KG1 (cell line): Measurements from ENCODE around the gene WDR6.
"Not testable (repeated sequence)": the region's sequence is repeated elsewhere in the genome, so short reads cannot be mapped to it uniquely, and the experiment has no call there.

ENCODE experiments used
- DNase-seq: peaks from one replicate; lab custom pipeline; 2025; lab: John Stamatoyannopoulos, UW

The WDR6 gene

DNA sequence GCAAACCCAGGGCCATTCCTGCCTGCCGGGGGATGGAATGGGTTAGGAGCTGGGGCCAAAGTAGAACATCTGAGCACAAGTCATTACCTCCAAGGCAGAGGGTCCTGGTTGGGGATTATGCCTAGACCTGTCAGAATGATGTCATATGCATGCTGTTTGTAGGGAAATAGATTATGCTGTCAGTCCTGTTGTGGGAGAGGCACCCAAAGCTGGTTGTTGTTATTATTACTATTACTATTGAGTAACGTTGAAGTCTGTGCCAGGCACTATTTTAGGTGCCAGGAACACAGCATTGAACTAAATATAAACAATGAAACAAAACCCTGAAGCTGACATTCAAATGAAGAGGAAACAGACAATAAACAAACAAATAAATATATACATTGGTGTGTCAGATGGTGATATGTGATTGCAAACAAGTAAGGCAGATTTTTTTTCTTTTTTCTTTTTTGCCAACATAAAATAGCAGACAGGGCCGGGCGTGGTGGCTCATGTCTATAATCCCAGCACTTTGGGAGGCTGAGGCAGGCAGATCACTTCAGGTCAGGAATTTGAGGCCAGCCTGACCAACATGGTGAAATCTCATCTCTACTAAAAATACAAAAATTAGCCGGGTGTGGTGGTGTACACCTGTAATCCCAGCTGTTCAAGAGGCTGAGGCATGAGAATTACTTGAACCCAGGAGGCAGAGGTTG, 15.2 kb upstream of the WDR6 start:
- no peak for DNase-seq

DNA sequence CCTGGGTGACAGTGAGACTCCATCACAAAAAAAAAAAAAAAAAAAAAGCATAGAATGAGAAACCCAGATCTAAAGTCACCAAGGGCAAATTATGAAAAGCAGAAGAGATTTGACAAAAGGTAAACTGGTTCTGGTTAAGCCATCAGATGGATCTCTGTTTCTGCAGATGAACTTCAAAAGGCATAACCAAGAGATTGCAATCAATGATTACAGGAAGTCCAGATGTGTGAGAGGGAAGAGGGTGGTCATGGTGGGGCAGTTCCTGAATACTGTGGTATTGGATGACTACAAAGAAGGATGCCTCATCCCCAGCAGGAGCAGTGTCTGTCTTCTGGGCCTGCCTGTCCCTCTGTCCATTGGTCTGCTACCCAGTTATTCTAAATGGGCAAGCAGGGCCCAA, 13.4 kb upstream of the WDR6 start:
- no peak for DNase-seq

DNA sequence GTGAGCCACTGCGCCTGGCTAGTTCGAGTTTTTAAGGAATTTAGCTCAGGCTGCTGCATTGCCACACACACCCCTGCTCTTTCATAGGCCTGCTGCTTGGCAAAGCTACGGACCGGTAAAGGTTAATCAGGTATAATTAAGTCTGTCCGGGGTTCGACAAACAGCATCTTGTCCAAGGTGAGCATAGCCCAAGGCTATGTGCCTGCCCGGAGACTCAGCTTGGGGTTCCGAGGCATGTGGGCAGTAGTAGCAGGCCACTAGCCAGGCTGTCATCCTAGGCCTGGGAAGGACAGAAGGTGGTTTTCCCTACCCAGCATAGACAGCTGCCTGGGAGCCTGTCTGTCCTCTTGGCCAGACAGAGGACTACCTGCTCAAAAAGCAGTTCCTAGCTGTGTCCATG, 10.6 kb upstream of the WDR6 start:
- DNase-seq = no peak

DNA sequence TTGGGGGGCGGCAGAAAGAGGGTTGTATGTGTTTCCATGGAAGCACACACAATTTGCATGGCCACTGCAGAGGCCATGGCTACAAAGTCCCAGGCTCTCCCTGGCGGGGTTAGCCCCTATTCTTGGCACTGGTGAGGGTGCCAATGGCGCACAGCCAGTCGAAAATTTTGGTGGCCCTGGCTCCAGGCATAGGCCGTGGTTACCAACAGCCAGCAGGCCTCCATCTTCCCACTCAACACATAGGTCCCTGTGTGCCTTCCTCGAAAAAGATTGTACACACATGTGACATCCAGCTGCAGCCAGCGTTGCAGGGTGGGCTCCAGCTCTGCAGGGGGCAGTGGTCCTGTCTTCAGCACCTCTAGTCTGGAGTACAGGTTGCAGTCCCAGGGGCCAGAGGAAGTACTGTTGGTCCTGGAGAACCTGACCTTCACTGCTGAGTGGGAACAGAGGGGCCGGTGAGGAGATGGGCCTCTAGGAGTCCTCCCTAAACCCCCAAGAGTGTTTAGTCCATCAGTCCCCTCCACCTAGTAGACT, 10.0 kb upstream of the WDR6 start:
- DNase-seq = no peak

DNA sequence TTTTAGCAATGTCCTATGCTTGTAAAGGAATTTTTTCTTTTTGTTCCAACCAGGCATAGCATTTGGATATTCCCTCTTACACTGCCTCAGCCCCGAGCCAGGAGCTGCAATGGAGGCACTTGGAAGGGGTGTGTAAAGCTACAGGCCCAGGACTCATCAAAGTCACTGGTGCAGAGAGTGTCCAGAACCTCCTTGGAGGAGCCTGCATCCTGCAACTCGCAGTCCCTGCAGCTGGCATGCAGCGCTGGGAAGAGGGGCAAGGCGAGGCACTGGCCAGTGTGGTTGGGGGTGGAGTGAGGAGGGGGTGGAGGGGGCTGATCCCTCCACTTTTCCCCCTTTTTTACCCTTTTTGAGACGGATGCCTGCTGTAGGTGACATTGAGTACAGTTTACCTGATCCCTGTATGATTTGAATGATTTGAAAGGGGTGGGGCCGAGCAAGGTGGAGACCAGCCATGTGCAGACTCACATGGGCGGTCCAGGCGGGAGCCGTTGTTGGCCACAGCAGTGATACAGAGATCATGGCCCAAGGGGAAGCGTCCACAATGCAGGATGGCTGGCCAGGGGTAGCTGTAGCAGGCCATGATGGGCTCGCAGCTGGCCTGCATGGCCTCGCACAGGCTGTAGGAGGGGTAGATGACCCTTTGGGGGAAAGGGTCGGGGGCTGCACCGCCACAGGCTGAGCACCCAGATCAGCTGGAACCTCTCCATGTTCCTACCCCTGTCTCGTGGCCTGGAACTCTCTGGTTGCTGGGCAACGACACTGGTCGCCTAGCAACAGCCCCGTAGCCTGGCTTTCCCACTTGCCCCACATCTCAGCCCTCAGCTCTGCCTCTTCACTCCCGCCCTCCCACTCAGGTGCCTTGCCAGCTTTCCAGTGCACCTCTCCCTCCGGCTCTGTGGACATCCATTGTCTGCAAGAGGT, 9.2 kb upstream of the WDR6 start:
- DNase-seq = no peak

DNA sequence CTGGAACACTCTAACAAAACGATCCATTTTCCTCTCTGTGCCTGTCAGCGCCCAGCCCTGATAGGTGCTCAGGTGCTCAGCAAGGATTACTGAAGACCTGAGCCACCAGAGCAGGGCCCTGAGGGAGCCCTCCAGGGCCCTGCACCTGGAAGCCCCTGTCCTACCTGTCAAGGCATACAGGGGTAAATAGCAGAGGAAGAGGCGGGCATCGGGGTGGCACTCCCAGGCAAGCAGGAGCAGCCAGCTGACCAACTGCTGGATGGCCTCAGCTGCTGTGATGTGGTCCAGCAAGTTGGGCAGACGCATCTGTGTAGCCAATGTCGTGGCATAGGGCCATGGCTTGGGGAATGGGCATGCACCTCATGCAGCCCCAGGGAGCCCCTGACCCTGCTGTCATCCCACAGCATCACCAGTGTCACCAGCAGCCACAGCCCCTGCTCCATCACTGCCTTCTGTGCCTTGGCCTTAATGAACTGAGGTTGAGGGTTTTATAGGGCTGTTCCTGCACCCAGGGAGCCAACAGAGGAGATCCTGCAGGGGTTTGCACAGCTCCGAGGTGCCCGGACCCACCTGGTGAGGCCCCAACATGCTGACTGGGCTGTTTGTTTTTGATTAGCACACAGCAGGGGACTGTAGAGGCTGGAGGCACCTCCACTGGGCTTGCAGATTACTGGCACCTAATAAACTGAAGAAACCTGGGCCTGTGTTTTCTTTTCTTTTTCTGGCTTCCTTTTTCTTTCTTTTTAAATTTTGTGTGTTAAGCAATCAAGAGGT, 7.9 kb upstream of the WDR6 start:
- DNase-seq = no peak

DNA sequence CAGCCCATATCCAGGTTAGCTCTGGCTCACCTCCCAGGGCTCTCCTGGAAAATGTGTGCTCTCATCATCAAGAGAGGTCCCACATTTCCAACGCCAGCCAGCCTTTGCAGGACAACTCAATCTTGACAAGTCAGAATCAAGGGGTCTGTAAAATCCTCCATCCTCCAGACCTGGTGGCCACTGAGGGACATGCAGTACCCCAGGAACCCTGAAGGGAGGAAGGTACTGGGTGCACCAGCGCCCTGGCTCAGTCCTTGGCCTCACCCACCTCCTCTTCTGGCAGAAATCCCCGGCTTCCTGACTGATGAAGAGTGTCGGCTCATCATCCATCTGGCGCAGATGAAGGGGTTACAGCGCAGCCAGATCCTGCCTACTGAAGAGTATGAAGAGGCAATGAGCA, 6.0 kb upstream of the WDR6 start:
- no peak for DNase-seq

DNA sequence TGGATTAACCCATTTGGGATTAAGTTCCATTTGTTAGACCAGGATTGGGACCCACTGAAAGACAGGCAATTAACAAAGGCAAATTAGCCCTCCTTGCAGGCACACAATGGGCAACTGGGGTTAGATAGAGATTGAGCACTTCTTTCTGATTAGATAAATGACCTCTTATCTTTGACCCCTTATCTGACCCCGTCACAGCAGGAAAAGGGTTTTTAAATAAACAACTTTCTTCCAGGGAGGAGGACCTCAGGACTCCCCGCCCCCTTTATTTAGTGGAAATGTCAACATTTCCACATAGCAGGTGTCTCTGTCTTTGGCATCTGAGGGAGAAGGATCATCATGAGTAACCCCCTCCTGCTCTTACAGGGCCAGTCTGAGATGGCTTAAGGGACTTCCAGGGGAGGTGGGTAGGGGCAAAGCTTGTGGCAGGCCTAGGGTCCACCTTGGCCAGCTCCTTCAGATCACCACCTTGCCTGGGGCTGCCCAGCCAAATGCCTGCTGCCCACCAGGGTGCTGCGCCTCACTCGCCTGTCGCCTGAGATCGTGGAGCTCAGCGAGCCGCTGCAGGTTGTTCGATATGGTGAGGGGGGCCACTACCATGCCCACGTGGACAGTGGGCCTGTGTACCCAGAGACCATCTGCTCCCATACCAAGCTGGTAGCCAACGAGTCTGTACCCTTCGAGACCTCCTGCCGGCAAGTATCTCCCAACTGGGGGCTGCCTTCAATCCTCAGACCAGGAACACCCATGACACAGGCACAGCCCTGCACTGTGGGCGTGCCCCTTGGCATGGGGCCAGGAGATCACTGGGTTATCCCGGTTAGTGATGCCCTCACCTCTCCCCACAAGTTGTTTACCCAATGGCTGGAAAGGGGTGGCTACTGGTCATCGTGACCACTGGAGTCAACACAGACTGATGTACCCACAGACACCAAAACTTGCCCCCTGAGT, 2.6 kb upstream of the WDR6 start:
- DNase-seq = no peak

DNA sequence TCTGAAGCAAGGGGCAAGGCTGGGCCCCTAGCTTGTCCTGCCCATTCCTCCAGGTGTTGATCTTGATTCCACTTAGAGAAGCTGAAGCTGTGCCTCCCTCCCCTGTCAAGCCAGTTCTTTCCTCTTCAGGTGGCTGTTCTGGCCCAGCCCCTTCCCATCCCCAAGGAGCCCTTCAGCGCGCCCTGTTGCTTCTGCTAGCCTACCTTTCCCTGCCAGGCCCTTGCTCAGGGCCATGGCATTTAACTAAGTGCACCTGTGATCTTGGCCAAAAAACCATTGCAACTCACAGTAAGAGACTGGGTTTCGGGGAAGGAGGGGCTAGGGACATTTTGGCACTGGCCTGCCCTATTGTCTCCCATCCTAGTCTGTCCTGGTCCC, 1.9 kb upstream of the WDR6 start:
- no peak for DNase-seq

DNA sequence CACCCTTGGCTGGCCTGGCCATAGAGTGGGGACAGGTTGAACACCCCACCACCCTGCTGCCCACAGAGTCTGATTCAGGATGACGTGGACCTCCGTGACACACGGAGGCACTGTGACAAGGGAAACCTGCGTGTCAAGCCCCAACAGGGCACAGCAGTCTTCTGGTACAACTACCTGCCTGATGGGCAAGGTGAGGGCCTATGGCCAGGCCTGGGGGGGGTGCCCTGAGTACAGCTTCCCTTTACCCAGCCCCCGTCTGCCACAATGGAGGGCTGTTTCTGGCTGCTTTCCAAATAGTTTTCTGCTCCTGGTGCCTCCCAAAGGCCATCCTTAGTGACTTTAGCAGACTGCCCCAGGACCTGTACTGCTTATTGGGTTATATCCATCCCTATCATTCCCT, 1.2 kb upstream of the WDR6 start:
- DNase-seq = no peak

DNA sequence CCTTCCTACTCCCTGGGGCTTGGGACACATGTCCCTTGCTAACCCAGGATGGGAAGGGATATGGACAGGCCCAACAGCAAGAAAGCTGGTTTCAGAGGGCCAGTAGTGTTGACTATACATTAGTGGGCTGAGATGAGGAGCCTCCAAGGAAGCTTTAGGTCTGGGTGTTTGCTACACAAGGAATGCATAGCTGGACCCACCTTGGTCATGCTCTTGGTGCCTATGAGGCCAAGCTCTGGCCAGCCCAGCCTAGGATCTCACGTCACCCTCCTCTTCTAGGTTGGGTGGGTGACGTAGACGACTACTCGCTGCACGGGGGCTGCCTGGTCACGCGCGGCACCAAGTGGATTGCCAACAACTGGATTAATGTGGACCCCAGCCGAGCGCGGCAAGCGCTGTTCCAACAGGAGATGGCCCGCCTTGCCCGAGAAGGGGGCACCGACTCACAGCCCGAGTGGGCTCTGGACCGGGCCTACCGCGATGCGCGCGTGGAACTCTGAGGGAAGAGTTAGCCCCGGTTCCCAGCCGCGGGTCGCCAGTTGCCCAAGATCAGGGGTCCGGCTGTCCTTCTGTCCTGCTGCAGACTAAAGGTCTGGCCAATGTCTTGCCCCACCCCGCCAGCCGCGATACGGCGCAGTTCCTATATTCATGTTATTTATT, 653 bp upstream of the WDR6 start:
- no peak for DNase-seq

DNA sequence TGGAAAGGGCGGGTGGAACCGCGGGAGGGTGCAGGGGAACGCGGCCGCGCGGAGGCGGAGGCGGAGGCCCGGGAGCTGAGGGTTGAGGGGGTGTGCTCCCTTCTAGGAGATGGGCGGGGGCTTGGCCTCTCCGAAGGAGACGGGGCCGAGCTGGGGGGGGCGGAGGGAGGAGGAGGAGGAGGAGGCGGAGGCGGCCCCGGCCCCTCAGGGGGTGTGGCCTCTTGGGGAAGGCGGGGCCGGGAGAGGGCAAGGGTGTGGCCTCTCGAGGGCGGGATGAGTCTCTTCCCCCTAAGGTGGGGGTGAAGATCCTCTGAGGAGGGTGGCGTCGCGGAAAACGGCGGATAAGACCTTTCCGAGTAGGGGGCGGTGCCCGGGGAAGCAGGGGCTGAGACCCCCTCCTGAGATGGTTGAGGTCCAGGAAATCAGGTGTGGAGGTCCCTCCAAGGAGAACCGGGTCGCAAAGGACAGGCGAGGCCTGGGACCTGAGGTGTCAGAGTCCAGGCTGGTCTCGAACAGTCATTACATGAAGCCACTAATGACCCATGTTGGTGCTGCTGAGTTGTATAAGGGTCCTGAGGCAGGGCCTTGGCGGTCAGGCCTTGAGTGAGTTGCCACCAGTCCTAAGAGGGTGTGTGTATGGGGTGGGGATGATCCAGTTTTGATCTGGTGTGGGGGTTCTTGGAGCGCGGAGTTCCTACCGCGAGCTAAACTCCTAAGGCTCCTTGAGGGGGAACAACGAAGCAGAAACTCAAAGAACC, 759 bp downstream of the WDR6 start:
- DNase-seq = peak; percentile 37

DNA sequence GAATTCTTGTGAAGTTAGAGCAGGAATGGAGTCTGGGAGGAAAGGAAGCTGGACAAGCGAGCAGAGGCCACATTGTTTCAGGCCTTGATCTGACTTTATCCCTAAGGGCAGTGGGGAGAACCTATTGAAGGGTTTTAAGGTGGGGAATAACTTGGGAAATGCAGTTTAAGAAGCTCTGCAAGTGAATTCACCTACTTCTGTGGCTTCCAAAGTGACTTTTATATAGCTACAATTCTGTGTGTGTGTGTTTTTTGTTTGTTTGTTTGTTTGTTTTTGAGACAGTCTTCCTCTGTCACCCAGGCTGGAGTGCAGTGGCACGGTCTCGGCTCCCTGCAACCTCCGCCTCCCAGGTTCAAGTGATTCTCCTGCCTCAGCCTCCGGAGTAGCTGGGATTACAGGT, 1.4 kb downstream of the WDR6 start:
- DNase-seq = not testable (repeated sequence)

DNA sequence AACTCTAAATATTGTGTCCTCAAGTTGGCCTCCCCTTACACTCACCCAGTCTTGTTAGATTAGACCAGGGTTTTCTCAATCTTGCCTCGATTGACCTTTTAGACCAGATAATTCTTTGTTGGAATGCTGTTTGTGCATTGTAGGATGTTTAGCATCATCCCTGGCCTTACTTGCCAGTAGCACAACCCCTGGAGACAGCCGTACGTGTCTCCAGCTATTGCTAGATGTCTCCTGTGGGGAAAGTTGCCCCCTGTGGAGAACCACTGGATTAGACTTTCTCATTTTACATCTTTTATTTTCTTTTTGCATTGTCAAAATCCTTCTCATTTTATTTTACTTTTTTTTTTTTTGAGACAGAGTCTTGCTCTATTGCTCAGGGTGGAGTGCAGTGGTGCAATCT, 2.2 kb downstream of the WDR6 start:
- DNase-seq = no peak

DNA sequence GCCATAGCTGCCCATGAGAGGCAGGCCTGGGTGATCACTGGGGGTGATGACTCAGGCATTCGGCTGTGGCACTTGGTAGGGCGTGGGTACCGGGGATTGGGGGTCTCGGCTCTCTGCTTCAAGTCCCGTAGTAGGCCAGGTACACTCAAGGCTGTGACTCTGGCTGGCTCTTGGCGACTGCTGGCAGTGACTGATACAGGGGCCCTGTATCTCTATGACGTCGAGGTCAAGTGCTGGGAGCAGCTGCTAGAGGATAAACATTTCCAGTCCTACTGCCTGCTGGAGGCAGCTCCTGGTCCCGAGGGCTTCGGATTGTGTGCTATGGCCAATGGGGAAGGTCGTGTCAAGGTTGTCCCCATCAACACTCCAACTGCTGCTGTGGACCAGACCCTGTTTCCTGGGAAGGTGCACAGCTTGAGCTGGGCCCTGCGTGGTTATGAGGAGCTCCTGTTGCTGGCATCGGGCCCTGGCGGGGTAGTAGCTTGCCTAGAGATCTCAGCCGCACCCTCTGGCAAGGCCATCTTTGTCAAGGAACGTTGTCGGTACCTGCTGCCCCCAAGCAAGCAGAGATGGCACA, 5.3 kb downstream of the WDR6 start:
- no peak for DNase-seq

DNA sequence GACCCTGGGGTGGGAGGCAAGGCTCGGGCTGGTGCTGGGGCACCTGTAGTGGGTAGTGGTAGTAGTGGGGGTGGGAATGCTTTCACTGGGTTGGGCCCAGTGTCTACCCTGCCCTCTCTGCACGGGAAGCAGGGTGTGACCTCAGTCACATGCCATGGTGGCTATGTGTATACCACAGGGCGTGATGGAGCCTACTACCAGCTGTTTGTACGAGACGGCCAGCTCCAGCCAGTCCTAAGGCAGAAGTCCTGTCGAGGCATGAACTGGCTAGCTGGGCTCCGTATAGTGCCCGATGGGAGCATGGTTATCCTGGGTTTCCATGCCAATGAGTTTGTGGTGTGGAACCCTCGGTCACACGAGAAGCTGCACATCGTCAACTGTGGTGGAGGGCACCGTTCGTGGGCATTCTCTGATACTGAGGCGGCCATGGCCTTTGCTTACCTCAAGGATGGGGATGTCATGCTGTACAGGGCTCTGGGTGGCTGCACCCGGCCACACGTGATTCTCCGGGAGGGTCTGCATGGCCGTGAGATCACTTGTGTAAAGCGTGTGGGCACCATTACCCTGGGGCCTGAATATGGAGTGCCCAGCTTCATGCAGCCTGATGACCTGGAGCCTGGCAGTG, 6.0 kb downstream of the WDR6 start:
- no peak for DNase-seq

DNA sequence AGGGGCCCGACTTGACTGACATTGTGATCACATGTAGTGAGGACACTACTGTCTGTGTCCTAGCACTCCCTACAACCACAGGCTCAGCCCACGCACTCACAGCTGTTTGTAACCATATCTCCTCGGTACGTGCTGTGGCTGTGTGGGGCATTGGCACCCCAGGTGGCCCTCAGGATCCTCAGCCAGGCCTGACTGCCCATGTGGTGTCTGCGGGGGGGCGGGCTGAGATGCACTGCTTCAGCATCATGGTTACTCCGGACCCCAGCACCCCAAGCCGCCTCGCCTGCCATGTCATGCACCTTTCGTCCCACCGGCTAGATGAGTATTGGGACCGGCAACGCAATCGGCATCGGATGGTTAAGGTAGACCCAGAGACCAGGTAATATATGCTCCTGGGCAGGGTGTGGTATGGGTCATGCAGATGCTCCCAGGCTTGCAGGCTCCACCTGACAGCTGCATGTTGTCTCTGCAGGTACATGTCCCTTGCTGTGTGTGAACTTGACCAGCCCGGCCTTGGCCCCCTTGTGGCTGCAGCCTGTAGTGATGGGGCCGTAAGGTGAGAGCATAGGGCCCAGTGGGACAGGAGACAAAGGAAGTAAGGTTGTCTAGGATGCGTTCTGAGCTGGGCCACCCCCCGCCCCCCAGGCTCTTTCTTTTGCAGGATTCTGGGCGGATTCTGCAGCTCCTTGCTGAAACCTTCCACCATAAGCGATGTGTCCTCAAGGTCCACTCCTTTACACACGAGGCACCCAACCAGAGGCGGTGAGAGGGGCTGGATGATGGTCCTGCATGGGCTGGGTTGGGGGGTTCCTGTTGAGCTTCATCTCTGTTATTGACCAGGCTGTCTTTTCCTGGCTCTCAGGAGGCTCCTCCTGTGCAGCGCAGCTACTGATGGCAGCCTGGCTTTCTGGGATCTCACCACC, 6.8 kb downstream of the WDR6 start:
- DNase-seq = no peak

DNA sequence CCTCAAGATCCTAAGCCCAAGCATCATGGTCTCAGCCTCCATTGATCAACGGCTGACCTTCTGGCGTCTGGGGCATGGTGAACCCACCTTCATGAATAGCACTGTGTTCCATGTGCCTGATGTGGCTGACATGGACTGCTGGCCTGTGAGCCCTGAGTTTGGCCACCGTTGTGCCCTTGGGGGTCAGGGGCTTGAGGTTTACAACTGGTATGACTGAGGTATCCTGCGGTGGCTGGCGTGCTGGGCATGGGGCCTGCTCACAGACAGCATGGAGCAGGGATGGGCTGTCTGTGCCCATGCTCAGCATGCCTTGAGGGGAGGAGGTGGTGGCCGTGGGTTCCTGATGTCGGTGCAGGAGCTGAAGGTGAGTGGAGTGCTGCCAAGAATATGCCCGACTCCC, 7.9 kb downstream of the WDR6 start:
- no peak for DNase-seq
